Neural progenitor cell (in vitro differentiated cells): Measurements from ENCODE around the gene MS4A4A. TPM values are rescaled to one million over a fixed set of nuclear protein-coding genes. Genes with fewer than 3 reads are reported as not detected.

ENCODE experiments used
- DNase-seq: peaks from one replicate; pipeline ENCODE4 v3.0.0-alpha.2; 2016; ENCODE audit warnings: low spot score
- H2AFZ ChIP-seq: fragments of 200-600 bp; sonication (generic); replicated peaks from 2 replicates; pipeline ENCODE4 v1.6.1; 2016; ENCODE audit warnings: antibody characterized with exemption
- H3F3A ChIP-seq: fragments of 200-600 bp; sonication (generic); 2 replicates; pipeline ENCODE4 v1.6.1; 2016; ENCODE audit warnings: antibody characterized with exemption, low read depth
- H3K27ac ChIP-seq: fragments of 200-600 bp; sonication (generic); 2 replicates; pipeline ENCODE4 v1.5.1; 2016; ENCODE audit warnings: mild to moderate bottlenecking
- H3K27me3 ChIP-seq: fragments of 200-600 bp; sonication (generic); 2 replicates; pipeline ENCODE4 v1.6.1; 2016; ENCODE audit warnings: mild to moderate bottlenecking, moderate library complexity
- H3K36me3 ChIP-seq: fragments of 200-600 bp; sonication (generic); 2 replicates; pipeline ENCODE4 v1.5.1; 2016
- H3K4me1 ChIP-seq: fragments of 200-600 bp; sonication (generic); 2 replicates; pipeline ENCODE4 v1.6.1; 2016; ENCODE audit warnings: mixed run types
- H3K4me2 ChIP-seq: fragments of 200-600 bp; sonication (generic); 2 replicates; pipeline ENCODE4 v1.6.1; 2016
- H3K4me3 ChIP-seq: fragments of 200-600 bp; sonication (generic); 2 replicates; pipeline ENCODE4 v1.5.1; 2016
- H3K79me2 ChIP-seq: fragments of 200-600 bp; sonication (generic); 2 replicates; pipeline ENCODE4 v1.6.1; 2016; ENCODE audit warnings: low read depth
- H3K9ac ChIP-seq: fragments of 200-600 bp; sonication (generic); 2 replicates; pipeline ENCODE4 v1.6.1; 2016
- H3K9me3 ChIP-seq: fragments of 200-600 bp; sonication (generic); 2 replicates; pipeline ENCODE4 v1.5.1; 2016; ENCODE audit warnings: low read depth
- H4K20me1 ChIP-seq: fragments of 200-600 bp; sonication (generic); 2 replicates; pipeline ENCODE4 v1.6.1; 2016; ENCODE audit warnings: low read depth
- H3K27ac Mint-ChIP-seq: 3 replicates; pipeline ENCODE4 v1.8.0; 2021; ENCODE audit warnings: mixed read lengths
- H3K27me3 Mint-ChIP-seq: 2 replicates; pipeline ENCODE4 v1.8.0; 2022; ENCODE audit warnings: low read depth, mild to moderate bottlenecking, inconsistent platforms, moderate library complexity, mixed read lengths; ENCODE audit not compliant: insufficient read depth
- H3K36me3 Mint-ChIP-seq: 3 replicates; pipeline ENCODE4 v1.8.0; 2021; ENCODE audit warnings: mixed read lengths
- H3K4me1 Mint-ChIP-seq: 3 replicates; pipeline ENCODE4 v1.8.0; 2021; ENCODE audit warnings: mixed read lengths
- H3K4me3 Mint-ChIP-seq: 3 replicates; pipeline ENCODE4 v1.8.0; 2021; ENCODE audit warnings: mild to moderate bottlenecking, moderate library complexity, mixed read lengths
- H3K9me3 Mint-ChIP-seq: 3 replicates; pipeline ENCODE4 v1.8.0; 2020; ENCODE audit warnings: mixed read lengths
- EZH2 ChIP-seq: fragments of 200-600 bp; sonication (generic); IDR thresholded peaks from 2 replicates; pipeline ENCODE4 v1.6.1; 2017; ENCODE audit warnings: antibody characterized with exemption, mild to moderate bottlenecking, moderate library complexity
- EZH2phosphoT487 ChIP-seq: fragments of 200-600 bp; sonication (generic); IDR thresholded peaks from 2 replicates; pipeline ENCODE4 v1.6.1; 2017; ENCODE audit warnings: antibody characterized with exemption
- total RNA-seq: library from RNA; depleted of rRNA; stranded (reverse); fragments of >200 nt; gene quantifications from 2 replicates; pipeline ENCODE4 v1.2.3, GENCODE V29; 2015; ENCODE audit warnings: low replicate concordance
- TF ChIP-seq, protein P1 (sequence below): fragments of 200-600 bp; sonication (generic); IDR thresholded peaks from 2 replicates; pipeline ENCODE4 v1.5.1; 2017; ENCODE audit warnings: antibody characterized with exemption, mild to moderate bottlenecking

The MS4A4A gene
- total RNA-seq, 1 donor from 2014 or later = not detected

DNA sequence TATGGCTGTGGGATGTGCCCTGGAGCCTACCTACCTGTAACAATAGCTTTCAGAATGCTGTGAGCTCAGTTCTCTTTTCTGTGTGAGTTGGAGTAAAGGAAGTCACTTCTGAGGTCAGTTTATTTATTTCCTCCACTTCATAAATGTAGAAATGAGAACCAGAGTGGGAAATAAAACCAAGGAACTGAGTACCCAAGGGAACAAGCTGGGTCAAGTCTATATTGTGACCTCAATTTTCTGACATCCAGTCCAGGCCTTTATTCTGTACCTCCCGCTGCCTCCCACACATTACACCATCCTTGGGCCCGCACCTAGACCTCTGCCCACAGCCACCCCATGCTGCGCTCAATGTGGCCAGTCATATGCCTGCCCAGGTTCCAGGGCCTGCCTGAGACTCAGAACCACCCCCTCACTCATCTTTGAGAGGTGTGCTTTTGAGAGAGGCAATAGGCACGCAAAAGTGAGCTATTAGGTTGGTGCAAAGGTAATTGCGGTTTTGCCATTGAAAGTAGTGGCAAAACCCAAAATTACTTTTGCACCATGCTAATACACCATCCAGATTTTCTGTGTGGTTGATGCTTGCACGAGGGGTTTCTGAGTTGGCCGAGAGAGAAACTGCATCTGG, 56.4 kb downstream of the MS4A4A start:
- H3F3A ChIP-seq = no peaks in the 10 kb centered on the region
- H3K79me2 ChIP-seq = no peaks in the 10 kb centered on the region
- H3K9me3 Mint-ChIP-seq = no peaks in the 10 kb centered on the region
- H3K4me1 Mint-ChIP-seq = peaks cover 5% of the 10 kb centered on the region
- no peak overlapping the region for H3K4me3 Mint-ChIP-seq
- H3K4me3 ChIP-seq = no peak overlapping the region
- no peak overlapping the region for H3K27ac Mint-ChIP-seq
- no peaks in the 10 kb centered on the region for H3K9me3 ChIP-seq
- H3K36me3 Mint-ChIP-seq = no peaks in the 10 kb centered on the region
- no peaks in the 10 kb centered on the region for H3K27me3 Mint-ChIP-seq
- no peak overlapping the region for H3K9ac ChIP-seq
- H3K36me3 ChIP-seq = no peaks in the 10 kb centered on the region
- no peaks in the 10 kb centered on the region for H3K27me3 ChIP-seq
- no peak for DNase-seq
- no peak overlapping the region for H3K4me2 ChIP-seq
- H2AFZ ChIP-seq = no peak overlapping the region
- TF ChIP-seq EZH2 (no peak), EZH2phosphoT487 (no peak)
- TF ChIP-seq, protein P1, sequence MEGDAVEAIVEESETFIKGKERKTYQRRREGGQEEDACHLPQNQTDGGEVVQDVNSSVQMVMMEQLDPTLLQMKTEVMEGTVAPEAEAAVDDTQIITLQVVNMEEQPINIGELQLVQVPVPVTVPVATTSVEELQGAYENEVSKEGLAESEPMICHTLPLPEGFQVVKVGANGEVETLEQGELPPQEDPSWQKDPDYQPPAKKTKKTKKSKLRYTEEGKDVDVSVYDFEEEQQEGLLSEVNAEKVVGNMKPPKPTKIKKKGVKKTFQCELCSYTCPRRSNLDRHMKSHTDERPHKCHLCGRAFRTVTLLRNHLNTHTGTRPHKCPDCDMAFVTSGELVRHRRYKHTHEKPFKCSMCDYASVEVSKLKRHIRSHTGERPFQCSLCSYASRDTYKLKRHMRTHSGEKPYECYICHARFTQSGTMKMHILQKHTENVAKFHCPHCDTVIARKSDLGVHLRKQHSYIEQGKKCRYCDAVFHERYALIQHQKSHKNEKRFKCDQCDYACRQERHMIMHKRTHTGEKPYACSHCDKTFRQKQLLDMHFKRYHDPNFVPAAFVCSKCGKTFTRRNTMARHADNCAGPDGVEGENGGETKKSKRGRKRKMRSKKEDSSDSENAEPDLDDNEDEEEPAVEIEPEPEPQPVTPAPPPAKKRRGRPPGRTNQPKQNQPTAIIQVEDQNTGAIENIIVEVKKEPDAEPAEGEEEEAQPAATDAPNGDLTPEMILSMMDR = no peak
- no peak overlapping the region for H3K27ac ChIP-seq
- H3K4me1 ChIP-seq = no peaks in the 10 kb centered on the region
- H4K20me1 ChIP-seq = no peaks in the 10 kb centered on the region

DNA sequence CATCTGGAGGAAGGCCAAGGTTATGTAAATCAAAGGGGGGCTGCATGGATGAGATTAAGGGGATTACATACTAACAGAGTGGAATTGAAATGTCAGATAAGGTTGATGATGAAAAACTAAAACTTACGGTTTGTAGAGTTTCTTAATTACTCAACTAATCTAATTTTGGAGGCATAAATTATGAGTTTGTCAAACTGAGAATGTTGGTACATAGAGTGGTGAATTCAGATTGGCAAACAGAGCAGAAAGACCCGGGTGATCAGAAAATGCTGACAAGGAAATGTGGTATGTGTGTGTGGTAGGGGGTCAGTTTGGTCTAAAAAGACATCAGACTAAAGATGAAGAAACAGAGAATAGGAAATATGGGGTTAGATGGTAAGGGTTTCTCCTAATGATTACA, 57.6 kb downstream of the MS4A4A start:
- H3K36me3 ChIP-seq = no peaks in the 10 kb centered on the region
- H2AFZ ChIP-seq = no peak overlapping the region
- H3K27me3 ChIP-seq = no peaks in the 10 kb centered on the region
- H3K27ac ChIP-seq = no peak overlapping the region
- no peaks in the 10 kb centered on the region for H3F3A ChIP-seq
- no peaks in the 10 kb centered on the region for H3K9me3 ChIP-seq
- peaks cover 3% of the 10 kb centered on the region for H3K27me3 Mint-ChIP-seq
- H3K4me3 Mint-ChIP-seq = no peak overlapping the region
- H3K4me2 ChIP-seq = no peak overlapping the region
- no peaks in the 10 kb centered on the region for H4K20me1 ChIP-seq
- H3K27ac Mint-ChIP-seq = peak overlapping the region; percentile 4
- H3K36me3 Mint-ChIP-seq = no peaks in the 10 kb centered on the region
- no peak for DNase-seq
- no peak overlapping the region for H3K4me3 ChIP-seq
- H3K4me1 ChIP-seq = no peaks in the 10 kb centered on the region
- no peaks in the 10 kb centered on the region for H3K9me3 Mint-ChIP-seq
- TF ChIP-seq, protein P1 = no peak
- no peak for TF ChIP-seq EZH2
- no peak overlapping the region for H3K9ac ChIP-seq
- peaks cover 5% of the 10 kb centered on the region for H3K4me1 Mint-ChIP-seq
- H3K79me2 ChIP-seq = no peaks in the 10 kb centered on the region

GRCh38 chr11:60339356-60339755, 58.9 kb downstream of the MS4A4A start:
- H3K36me3 Mint-ChIP-seq = no peaks in the 10 kb centered on the region
- H3K9ac ChIP-seq = no peak overlapping the region
- TF ChIP-seq EZH2phosphoT487 = no peak
- TF ChIP-seq EZH2 = no peak
- TF ChIP-seq, protein P1 = no peak

More at GRCh38 chr11:60339356-60339755, 58.9 kb downstream of the MS4A4A start:
- no peak overlapping the region for H3K4me3 Mint-ChIP-seq
- no peaks in the 10 kb centered on the region for H3F3A ChIP-seq
- no peaks in the 10 kb centered on the region for H3K27me3 ChIP-seq
- H3K4me1 ChIP-seq = no peaks in the 10 kb centered on the region
- H3K27me3 Mint-ChIP-seq = peaks cover 3% of the 10 kb centered on the region
- no peaks in the 10 kb centered on the region for H3K9me3 ChIP-seq
- H3K4me2 ChIP-seq = no peak overlapping the region
- no peak overlapping the region for H3K4me3 ChIP-seq
- H3K36me3 ChIP-seq = no peaks in the 10 kb centered on the region
- H2AFZ ChIP-seq = peak overlapping the region; percentile 34
- no peaks in the 10 kb centered on the region for H4K20me1 ChIP-seq
- no peaks in the 10 kb centered on the region for H3K9me3 Mint-ChIP-seq
- H3K79me2 ChIP-seq = no peaks in the 10 kb centered on the region
- H3K4me1 Mint-ChIP-seq = peaks cover 5% of the 10 kb centered on the region
- no peak overlapping the region for H3K27ac ChIP-seq
- H3K27ac Mint-ChIP-seq = no peak overlapping the region
- DNase-seq = no peak
